ENCODE results near the gene ARHGAP26.

Gene ARHGAP26

DNA sequence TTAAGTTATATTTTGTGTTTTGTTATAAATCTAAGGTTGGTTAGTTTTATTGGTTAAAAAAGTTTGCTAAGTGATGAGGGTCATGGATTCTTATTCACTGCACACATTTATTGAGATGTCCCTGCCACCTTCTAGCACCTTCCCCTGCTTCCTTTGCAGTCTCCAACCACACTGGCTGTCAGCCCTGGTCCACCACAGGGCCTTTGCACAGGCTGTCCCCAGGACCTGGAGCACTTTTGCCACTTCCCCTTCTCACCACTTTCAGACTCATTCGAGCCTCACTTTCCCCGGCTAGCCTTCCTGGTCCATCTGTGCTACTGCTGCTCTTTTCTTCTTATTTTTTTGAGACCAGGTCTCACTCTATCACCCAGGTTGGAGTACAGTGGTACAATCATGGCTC is 45.3 kb downstream of the ARHGAP26 start:
- no peak for DNase-seq

GRCh38 chr5:142816531-142817430 is 46.6 kb downstream of the ARHGAP26 start:
- peak; percentile 44 for DNase-seq

- DNase-seq, result no peak
Measured at GRCh38 chr5:142817949-142818431, 47.8 kb downstream of the ARHGAP26 start.

DNA sequence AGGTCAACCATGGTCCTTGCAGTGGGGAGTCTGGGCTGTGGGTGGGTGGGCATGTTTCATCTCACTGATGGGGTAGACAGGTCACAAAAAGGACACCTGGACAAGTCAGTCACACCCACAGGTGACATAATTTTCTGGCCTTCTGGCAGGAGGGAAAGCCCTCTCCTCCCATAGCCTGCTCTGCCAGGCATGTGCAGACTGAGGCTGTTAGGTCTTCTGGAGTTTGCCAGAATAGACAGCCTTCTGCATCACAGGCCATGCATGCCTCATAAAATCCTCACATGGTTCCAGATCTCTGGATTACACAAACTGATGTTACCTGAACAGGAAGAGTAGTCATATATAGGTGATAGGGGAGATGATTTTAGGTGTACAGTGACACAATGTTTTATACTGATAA is 49.1 kb downstream of the ARHGAP26 start:
- no peak for DNase-seq

- no peak for DNase-seq
Measured at GRCh38 chr5:142819825-142820224, 49.6 kb downstream of the ARHGAP26 start.

GRCh38 chr5:142820447-142820846 is 50.3 kb downstream of the ARHGAP26 start:
- no peak for DNase-seq

DNA sequence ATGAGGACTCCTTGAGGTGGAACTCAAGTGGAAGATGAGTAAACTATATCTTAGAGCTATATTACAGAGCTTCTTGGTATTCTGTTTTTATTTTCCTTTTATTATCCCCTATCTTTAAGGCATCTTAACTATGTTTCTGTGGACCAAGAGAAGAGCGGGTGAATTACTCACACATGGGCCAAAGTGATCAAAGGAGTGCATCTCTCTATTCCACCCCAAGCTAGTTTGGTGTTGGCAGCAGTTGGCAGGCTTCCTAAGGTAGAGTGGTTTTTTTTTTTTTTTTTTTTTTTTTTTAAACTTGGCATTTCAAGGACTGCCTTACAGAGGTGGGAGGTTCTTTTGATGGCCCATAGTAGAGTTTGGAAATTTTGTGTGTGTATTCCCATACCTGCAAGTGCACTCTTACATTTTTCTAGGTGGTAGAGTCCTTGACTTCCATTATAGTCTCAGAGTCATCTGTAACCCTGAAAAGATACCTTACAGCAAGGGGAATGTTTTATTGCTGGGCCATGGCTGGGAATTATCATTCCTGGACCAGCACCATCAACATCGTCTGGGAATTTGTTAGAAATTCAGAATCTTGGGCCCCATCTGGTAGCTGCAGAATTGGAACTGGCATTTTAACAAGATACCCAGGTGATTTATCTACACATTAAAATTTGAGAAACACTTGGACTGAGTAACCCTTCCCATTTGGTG is 51.0 kb downstream of the ARHGAP26 start:
- no peak for DNase-seq

DNA sequence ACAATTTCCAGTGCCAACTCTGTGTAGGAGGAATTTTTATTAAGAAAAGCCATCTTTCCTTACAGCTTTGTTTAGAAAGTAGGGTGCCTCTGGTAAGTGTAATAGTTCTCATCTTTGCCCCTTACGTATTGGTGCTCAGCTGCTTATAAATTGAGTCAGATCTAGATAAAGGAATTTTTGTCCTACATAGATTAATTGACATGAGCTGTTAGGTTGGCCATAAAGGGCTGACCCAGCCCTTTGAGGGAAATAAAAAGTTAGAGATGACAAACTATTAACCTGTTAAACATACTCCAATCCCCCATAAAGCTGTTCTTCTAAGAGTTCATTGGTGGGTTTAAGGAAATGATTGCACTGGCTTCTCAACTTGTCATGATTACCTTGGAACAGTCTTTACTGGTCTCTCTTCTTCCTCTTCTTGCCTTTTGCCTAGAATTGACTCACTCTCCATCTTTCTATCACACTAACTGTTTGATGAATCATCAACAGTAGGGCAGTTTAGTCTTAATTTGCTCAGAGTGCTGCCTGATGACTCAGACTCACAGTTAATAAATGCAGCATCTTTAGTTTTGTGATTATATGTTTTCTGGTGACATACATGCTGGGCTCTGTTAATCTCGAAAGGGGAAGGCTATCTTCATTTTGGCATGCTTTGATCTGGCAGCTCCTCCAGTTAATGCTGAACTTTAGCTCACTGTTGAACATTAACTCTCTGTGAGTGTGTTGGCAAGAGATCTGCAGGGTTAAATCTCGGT is 51.7 kb downstream of the ARHGAP26 start:
- DNase-seq, result no peak

GRCh38 chr5:142823126-142823525 is 52.9 kb downstream of the ARHGAP26 start:
- no peak for DNase-seq

DNA sequence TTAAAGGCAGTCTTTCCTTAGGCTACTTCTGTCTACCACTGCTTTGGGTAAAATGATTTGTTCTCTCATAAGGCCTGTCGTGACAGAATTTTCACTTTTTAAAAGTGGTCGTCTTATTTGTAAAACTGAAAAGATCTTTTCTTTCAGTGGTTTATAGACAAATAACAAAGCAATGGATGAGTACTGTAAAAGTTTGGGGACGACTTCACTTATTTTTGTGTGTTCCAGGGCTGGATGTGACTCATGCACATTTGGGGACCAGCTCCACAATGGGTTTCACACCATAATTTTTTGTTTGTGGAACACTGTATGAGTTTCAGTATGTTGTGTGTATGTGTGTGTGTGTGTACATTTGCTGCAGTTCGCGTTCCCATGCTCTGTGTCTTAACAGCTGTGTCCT is 53.6 kb downstream of the ARHGAP26 start:
- DNase-seq, result no peak

- DNase-seq, result no peak
Measured at GRCh38 chr5:142824391-142824790, 54.2 kb downstream of the ARHGAP26 start.

- no peak for DNase-seq
Measured at GRCh38 chr5:142825378-142826089, 55.4 kb downstream of the ARHGAP26 start.

DNA sequence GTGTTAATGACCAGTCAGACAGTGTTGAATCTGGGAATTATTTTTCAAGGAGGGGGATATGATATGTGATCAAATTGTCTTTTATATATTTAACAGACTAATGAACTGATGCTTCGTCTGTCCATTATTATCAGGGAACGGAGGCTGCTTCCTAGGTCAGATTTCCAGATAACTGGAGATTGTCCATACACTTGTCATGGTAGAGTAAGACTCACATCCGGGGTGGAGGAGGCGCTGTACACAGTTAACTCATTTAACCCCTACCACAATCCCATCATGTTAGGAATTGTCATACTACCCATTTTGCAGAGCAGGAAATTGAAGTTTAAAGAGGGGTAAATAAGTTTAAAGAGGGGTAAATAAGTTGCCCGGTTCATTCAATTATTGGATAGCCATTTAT is 55.9 kb downstream of the ARHGAP26 start:
- DNase-seq, result no peak

DNA sequence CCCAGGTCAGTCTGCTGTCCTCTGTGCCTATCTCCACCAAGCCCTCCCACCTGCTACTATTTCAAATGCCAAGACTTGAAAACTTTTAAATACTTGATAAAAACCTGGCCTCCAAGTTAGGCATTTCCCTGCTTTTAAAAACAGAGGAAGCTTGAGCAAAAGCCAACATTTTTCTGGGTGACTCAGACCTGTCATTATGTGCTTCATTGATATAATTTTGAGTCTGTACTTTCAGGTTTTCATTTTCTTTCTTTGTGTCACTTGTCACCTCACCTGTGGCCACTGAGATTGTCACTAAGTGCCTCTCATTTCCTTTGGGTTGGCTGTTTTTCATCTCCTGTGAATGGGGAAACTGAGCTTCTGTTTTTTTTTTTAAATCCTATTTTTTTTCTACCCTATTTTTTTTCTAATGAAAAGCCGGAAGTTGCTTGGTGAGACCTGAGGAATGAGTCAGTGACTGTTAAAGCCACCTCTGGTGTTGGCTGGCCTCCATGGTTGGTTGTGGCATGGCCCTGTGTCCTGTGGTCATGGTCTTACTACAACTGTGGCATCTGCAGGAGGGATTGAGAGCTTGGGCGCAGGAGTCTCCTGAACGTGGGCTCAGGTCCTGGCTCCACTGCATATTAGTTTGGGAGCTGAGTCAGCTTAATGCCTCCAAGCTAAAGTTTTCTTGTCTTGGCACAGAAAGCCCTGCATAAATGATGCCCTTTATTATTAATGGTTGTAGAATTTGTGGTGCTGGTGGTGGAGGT is 56.7 kb downstream of the ARHGAP26 start:
- no peak for DNase-seq

DNA sequence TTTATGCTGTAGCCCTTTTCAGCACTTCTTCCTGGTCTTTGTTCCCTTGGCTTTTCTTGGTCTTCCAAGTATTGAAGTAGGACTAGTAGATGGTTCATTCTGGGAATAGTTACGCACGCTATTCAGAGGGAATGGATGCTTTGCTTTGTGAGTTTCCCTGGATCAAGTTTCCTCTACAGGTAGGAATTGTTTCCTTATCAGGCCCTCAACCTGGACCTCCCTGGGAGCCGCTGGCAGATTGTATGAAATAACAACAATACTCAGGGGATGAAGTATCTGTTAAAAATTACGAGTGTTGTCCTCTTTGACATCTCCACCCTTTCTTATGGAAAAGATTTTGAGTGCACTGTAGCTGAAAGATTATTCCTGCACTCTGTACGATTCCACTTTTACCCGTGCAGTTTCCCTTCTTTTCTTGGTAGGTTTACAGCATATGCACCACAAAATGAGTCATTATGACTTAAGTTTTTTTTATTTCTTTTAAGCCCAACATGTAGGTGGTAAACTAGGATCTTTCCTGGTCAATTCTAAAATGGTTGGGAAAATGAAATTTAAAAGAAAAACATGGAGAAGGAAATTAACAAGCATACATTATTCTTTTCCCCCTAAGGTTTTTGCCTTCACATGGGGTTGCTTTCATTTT is 57.9 kb downstream of the ARHGAP26 start:
- no peak for DNase-seq

GRCh38 chr5:142828797-142829535 is 58.8 kb downstream of the ARHGAP26 start:
- no peak for DNase-seq

GRCh38 chr5:142829801-142830220 is 59.6 kb downstream of the ARHGAP26 start:
- no peak for DNase-seq

DNA sequence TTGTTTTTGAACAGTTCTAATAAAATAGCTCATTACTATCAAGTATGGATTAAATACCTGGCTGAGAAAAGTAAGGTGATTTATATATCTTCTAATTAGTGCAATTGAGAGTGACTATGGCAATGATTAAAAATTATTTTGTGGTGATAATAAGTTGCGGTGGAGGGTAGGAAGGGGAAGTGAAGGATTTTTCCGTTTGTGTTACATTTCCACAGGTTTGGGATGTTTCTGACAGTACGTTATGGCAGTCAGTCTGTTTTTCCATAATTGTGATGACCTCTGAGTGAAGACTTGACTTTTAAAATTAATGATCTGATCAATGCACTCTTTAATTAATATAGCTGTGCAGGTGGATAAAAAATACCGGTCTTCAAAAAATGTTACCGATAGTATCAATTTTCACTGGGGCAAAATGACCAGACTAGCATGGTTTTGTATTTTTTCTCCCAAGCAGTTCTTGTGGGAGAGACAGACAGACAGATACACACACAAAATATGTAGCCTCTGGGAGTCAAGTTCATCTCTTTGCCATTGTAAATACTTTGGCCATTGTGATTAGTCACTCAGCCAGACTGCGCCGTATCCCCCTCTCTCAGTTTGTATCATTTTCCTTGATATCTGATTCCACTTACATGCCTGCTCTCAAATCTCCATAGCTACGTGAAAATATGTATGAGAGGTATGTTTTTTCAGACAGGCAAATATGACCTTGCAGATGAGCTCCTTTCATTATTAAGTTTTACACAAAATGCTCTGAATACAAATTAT is 60.2 kb downstream of the ARHGAP26 start:
- DNase-seq, result no peak

GRCh38 chr5:142831009-142831383 is 60.8 kb downstream of the ARHGAP26 start:
- DNase-seq, result no peak

DNA sequence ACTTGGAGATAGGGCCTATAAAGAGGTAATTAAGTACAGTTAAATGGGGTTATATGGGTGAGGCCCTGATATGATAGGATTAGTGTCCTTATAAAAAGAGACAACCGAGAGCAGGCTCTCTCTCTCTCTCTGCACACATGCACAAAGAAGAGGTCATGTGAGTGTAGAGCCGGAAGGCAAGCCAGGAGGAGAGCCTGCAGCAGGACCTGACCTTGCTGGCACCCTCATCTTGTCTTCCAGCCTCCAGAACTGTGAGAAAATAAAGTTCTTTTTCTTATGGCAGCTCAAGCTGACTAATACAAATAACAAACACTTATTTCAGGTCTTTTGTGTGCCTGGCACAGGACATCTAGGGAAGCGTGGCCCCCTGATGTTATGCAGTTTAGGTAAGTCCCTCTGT is 62.1 kb downstream of the ARHGAP26 start:
- no peak for DNase-seq
